Common myeloid progenitor, CD34-positive (primary cell): Measurements from ENCODE around the gene REXO2.

Source experiments
- CTCF ChIA-PET: fragments of 350-600 bp; sonication (Branson Sonifier 250); formaldehyde crosslinking; loops from one replicate; lab custom pipeline; 2021; ENCODE audit warnings: antibody characterized with exemption; lab: Charles Lee
- POLR2A ChIA-PET: fragments of 350-600 bp; sonication (Branson Sonifier 250); formaldehyde crosslinking; loops from one replicate; lab custom pipeline; 2021; ENCODE audit warnings: antibody characterized with exemption; lab: Charles Lee
- DNase-seq, 3 donors: peaks; one replicate each; pipeline versions ENCODE4 v3.0.0 to v3.0.0-alpha.2; 2013
- H3K27ac ChIP-seq, 2 experiments: 1 replicate in 1 of 2; 2 replicates in 1 of 2; pipeline ENCODE4 v1.7.0; 2013; ENCODE audit warnings: inconsistent platforms in 2 of 2, low read length in 2 of 2, mild to moderate bottlenecking in 2 of 2, low read depth in 1 of 2, moderate library complexity in 1 of 2; ENCODE audit not compliant: severe bottlenecking in 2 of 2, insufficient read depth in 1 of 2, poor library complexity in 1 of 2
- H3K27me3 ChIP-seq, 5 experiments: replicated peaks in 2 of 5; 1 replicate in 3 of 5; 2 replicates in 2 of 5; pipeline versions ENCODE4 v1.6.1 to v1.7.0; 2013; ENCODE audit warnings: low read length in 4 of 5, mild to moderate bottlenecking in 2 of 5, moderate library complexity in 2 of 5, inconsistent platforms in 1 of 5; ENCODE audit not compliant: insufficient read depth in 5 of 5, control insufficient read depth in 4 of 5
- H3K36me3 ChIP-seq, 4 experiments: 1 replicate in 2 of 4; 2 replicates in 2 of 4; pipeline versions ENCODE4 v1.6.1 to v1.7.0; 2013; ENCODE audit warnings: low read length in 3 of 4, control low read depth in 1 of 4, mild to moderate bottlenecking in 1 of 4; ENCODE audit not compliant: control insufficient read depth in 4 of 4, insufficient read depth in 4 of 4
- H3K4me1 ChIP-seq, 4 experiments: 1 replicate in 3 of 4; 2 replicates in 1 of 4; pipeline versions ENCODE4 v1.6.1 to v1.7.1; 2013; ENCODE audit warnings: low read length in 3 of 4, mild to moderate bottlenecking in 3 of 4, control low read depth in 1 of 4, inconsistent platforms in 1 of 4, moderate library complexity in 1 of 4; ENCODE audit not compliant: control insufficient read depth in 4 of 4, insufficient read depth in 4 of 4; ENCODE audit errors: control extremely low read depth in 1 of 4
- H3K4me3 ChIP-seq, 7 experiments: 1 replicate in 4 of 7; 2 replicates in 3 of 7; pipeline versions ENCODE4 v1.5.1 to v1.7.0; 2013; ENCODE audit warnings: mild to moderate bottlenecking in 7 of 7, low read length in 6 of 7, moderate library complexity in 6 of 7, inconsistent platforms in 2 of 7, low read depth in 2 of 7, control low read depth in 1 of 7; ENCODE audit not compliant: insufficient read depth in 4 of 7, control insufficient read depth in 1 of 7; ENCODE audit errors: extremely low read depth in 1 of 7
- H3K9me3 ChIP-seq, 5 experiments: 1 replicate in 4 of 5; 2 replicates in 1 of 5; pipeline versions ENCODE4 v1.6.1 to v1.7.1; 2013; ENCODE audit warnings: low read length in 4 of 5, mild to moderate bottlenecking in 2 of 5, inconsistent platforms in 1 of 5, low read depth in 1 of 5, moderate library complexity in 1 of 5; ENCODE audit not compliant: control insufficient read depth in 4 of 5, insufficient read depth in 2 of 5; ENCODE audit errors: control extremely low read depth in 1 of 5
- WGBS: methylation state at CpG from one replicate; pipeline ENCODE4 v1.1.5; 2013; ENCODE audit not compliant: insufficient coverage; 5-methylcytosine and 5-hydroxymethylcytosine counted together

REXO2 gene

GRCh38 chr11:114482114-114482513, 42.8 kb downstream of the REXO2 start:
- Histone ChIP-seq H3K27me3 (peaks cover 0 to 5% (median 0%) of the 10 kb centered on the region in 5 experiments), H3K4me1 (no peaks in the 10 kb centered on the region), H3K27ac (no peak overlapping the region), H3K9me3 (no peaks in the 10 kb centered on the region), H3K36me3 (no peaks in the 10 kb centered on the region), H3K4me3 (no peak overlapping the region)
- ChIA-PET POLR2A (no interaction called here), CTCF (no interaction called here)
- no peak for DNase-seq
- no CpG with 5 or more reads among the region's 1 CpG for WGBS

- no peaks in the 10 kb centered on the region for H3K9me3 ChIP-seq
- 100% methylated on average over 1 of the region's 2 CpGs for WGBS
- POLR2A ChIA-PET, result no interaction called here
Measured at GRCh38 chr11:114483929-114484328, 44.7 kb downstream of the REXO2 start.

GRCh38 chr11:114496915-114497314, 57.6 kb downstream of the REXO2 start:
- no peak for DNase-seq
- no CpG with 5 or more reads among the region's 3 CpGs for WGBS
- ChIA-PET POLR2A (no interaction called here), CTCF (no interaction called here)
- no peaks in the 10 kb centered on the region for H3K36me3 ChIP-seq
- H3K9me3 ChIP-seq, result no peaks in the 10 kb centered on the region
- peaks cover 0 to 4% (median 0%) of the 10 kb centered on the region in 5 experiments for H3K27me3 ChIP-seq
- no peaks in the 10 kb centered on the region for H3K4me1 ChIP-seq
- no peak overlapping the region for H3K27ac ChIP-seq
- no peak overlapping the region for H3K4me3 ChIP-seq

More at GRCh38 chr11:114483929-114484328, 44.7 kb downstream of the REXO2 start:
- no peaks in the 10 kb centered on the region for H3K36me3 ChIP-seq
- H3K27me3 ChIP-seq, result peaks cover 0 to 5% (median 0%) of the 10 kb centered on the region in 5 experiments
- no peak for DNase-seq
- CTCF ChIA-PET, result no interaction called here
- no peak overlapping the region for H3K4me3 ChIP-seq
- no peaks in the 10 kb centered on the region for H3K4me1 ChIP-seq
- no peak overlapping the region for H3K27ac ChIP-seq

- Histone ChIP-seq H3K27me3 (peaks cover 0 to 4% (median 0%) of the 10 kb centered on the region in 5 experiments), H3K27ac (no peak overlapping the region), H3K36me3 (no peaks in the 10 kb centered on the region), H3K4me3 (no peak overlapping the region), H3K9me3 (peaks cover 0 to 2% (median 0%) of the 10 kb centered on the region in 5 experiments), H3K4me1 (no peaks in the 10 kb centered on the region)
- POLR2A ChIA-PET, result no interaction called here
- DNase-seq, result no peak
- CTCF ChIA-PET, result no interaction called here
Measured at GRCh38 chr11:114499756-114500155, 60.5 kb downstream of the REXO2 start.
